CMK (cell line): ENCODE results near the gene SCN2A.

Experiments
- DNase-seq: peaks from one replicate; pipeline ENCODE4 v3.0.0-alpha.2; 2010; ENCODE audit warnings: low read depth

The SCN2A gene

DNA sequence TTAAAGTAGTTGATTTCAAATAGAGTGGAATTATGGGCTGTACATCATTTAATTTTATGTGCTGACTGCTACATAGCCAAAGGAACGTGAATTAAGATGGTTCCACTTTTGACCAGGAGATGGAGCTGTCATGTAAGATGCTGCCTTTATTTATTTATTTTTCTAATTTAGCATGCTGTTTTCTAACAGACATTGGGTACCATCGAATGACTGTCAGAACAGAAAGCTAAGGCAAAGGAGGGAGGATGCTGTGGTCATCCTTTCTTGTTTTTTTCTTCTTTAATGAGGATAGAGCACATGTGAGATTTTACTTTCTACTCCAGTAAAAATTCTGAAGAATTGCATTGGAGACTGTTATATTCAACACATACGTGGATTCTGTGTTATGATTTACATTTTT lies at the start of gene SCN2A:
Gene SCN2A (plus strand): TSS at position 185 of the 400 bp plus-strand sequence. CDS start 56,410 bp downstream, outside the sequence.
- DNase-seq: peak; percentile 7

DNA sequence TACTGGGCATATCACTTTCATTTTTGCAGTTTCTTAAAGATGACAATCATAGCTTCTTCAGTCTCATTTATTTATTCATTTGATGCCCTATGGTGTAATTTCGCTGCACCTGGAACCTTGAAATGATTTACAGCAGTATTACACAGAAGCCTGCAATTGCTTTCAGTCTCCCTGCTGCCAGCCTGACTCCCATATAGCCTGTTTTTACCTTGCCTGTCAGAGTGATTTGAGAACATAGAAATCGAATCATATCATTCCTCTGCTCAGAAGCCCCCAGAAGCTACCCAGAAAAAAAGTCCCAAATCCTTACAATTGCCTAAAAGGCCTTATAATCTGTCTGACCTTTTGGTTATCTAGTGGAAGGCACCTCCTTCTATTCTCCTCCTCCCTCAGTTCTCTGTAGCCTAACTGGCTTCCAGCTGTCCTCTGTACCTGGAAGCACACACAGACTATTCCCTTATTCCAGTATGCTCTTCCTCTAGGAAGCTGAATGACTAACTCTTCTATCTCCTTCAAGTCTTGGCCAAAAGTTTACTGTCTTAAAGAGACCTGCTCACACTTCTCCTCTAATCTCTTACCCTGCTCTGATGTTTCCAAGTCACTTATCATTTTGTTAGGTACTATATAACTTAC lies 48.0 kb upstream of the SCN2A start:
- no peak for DNase-seq

DNA sequence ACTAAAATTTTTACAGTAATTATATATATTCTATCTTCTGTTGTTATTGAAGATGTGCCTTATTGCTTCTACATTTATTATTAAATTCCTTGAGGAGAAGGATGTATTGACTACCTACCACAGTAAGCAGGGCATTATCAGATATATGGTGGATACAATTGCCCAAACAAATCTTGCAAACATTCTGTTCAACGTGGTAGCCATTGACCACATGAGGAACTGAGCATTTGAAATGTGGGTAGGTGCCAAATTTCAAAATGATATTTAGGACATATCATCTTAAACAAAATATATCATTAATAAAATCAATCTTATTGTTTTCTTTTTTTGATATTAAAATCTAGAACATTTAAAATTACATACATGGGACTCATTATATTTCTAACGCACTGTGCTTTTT lies 46.5 kb upstream of the SCN2A start:
- DNase-seq: no peak

DNA sequence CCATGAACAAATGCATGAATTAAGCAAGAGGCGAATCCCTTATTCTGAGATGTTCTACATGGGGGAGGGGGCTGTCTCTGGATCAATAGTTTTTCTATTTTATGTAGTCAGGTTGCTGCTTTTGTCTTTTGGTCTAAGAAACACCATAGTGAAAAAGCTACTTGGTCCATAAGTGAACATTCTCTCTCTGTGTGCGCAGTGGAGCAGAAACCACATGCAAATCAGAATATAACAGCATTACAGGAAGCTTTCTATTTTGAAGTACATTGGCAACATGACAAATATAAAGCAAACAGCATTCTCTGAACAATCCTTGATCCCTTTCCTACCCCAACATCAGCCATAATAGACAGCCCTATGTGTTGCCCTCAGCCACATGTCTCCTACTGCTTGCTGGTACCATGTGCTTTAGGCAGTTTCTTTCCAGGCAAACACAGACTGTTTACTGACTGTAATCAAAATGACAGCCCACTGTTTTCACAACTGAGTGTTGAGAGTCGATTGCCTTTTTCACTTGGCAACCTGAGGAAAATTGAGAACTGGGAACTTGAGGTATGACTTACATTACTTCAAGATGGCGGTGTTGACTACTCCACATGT lies 45.9 kb upstream of the SCN2A start:
- no peak for DNase-seq

DNA sequence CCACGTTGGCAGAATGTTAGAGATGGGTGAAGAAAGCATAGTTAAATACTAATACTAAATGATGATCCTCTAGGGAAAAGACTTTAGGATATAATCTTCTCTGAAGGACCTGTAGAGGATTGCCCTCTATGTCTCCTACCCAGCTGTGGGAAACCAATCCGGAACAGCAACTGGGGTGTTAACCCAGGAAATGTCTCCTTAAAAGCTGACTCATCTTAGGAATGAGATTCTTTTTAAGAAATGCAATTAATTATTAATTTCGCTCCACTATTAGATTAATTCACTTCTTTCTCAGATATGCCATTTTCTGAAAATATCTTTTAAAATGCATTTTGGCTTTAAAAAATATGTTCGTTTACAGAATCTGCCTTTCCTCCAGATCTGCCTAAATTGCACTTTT lies 42.8 kb upstream of the SCN2A start:
- DNase-seq: no peak

- no peak for DNase-seq
These were observed 41.9 kb upstream of the SCN2A start for GRCh38 chr2:165197346-165197745.

- DNase-seq: no peak
These were observed 41.0 kb upstream of the SCN2A start for GRCh38 chr2:165198181-165198580.

- no peak for DNase-seq
These were observed 37.0 kb upstream of the SCN2A start for GRCh38 chr2:165202239-165202638.

DNA sequence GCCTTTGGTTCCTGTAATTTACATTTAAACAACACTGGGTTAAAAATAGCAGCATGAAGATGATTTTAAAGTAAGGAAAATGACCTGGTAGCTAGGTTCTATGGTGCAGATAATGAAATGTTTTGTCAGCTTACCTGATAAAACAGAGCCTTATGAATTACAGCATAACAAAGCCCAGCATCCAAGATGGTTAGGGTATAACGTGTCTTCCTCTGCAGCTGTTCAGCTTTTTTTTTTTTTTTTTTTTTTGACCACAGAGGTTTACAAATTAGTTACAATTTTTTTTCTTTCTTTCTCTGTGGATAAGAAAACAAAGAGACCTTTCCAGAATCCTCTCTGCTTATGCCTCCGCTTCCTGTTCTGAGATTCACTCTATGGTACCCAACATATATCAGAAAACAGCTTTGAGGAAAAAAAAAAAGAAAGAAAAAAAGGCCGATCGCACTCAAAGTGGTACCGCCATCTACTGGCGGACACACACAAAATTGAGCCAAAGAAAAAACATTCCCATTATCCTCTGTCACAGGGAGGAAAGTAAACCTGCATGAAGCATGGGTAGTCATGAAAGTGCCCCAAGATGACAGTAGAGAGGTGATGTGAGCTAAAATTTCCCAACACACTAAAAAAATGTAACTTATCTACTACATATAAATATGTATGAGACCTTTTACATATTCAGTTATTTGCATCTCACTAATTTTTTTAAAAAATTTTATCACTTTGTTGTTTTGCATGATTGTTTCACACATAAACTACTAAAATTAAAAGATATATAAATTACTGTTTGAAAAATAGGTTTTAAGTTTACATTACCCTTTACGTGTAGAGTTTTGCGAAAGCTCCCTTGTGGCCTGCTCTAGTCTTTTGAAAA lies 35.3 kb upstream of the SCN2A start, which contains the start of gene SCN3A:
Gene SCN3A (minus strand): TSS at position 362 of the 871 bp plus-strand sequence. CDS start 27,656 bp downstream, outside the sequence.
- no peak for DNase-seq

DNA sequence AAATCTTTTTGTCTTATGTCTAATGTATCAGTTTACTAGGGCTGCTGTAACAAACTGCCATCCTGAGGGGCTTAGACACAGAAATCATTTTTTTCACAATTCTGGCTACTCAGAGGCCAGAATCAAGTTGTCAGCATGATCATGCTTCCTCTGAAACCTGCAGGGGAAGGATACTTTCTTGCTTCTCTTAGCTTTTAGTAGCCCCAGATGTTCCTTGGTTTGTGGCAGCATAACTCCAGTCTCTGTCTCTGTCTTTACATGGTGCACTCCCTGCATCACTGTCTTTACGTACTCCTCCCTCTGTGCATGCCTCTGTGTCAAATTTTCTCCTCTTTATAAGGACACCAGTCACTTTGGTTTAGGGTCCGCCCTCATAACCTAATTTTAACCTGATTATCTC lies 33.3 kb upstream of the SCN2A start:
- DNase-seq: no peak

DNA sequence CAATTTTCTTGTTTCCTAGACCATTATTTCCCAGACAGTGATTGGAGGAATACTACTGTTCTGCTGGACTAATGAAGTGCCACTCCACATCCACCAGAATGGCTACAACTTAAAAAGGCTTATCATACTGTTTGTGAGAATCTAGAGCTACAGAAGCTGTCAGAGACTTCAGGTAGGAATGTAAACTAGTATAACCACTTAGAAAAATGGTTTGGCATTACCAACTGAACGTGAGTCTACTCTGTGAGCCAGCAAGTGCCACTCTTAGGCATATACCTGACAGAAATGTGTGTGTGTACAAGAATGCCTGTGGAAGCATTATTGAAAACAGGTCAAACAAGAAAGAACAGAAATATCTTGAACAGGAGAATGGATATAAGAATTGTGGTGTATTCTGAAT lies 31.1 kb upstream of the SCN2A start:
- no peak for DNase-seq

GRCh38 chr2:165214093-165214492 lies 25.1 kb upstream of the SCN2A start:
- DNase-seq: no peak

GRCh38 chr2:165219481-165219880 lies 19.7 kb upstream of the SCN2A start:
- no peak for DNase-seq

DNA sequence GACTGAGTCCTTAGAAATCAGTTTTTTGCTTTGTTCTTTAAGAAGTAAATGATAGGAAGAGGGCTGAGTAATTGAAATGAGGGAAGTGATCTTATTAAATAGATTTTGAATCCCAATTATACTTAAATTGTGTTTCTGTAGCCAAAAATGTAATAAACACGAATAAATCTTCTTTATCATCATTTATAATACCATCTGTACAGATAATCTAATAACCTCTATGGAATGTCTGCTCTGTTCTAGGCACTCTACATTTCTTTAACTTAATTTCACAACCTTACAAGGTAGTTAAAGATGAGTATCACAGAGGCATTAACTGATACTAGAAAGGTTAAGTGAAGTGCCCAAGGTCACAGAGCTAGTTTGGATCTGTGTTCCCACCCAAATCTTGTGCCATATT lies 14.3 kb upstream of the SCN2A start:
- DNase-seq: no peak

GRCh38 chr2:165227571-165227970 lies 11.6 kb upstream of the SCN2A start:
- no peak for DNase-seq

- no peak for DNase-seq
These were observed 2.2 kb upstream of the SCN2A start for GRCh38 chr2:165237056-165237455.

DNA sequence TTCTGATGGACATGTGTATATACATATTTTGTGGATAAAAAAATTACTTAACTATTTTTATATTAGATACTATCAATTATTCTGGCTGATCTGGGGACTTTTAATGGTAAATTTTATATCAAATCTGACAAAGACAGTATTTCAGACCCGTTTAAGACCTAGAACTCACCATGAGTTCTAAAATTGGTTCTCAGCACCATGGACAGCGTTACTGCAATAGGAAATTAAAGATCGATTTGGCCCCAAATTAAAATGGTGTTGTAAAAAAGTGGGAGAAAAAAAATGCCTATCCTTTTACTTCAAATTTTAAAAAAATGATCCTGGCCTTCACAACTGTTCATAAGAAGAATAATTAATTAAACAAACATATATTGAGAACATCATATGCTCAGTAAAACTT lies 919 bp upstream of the SCN2A start:
- DNase-seq: no peak

- DNase-seq: no peak
These were observed 772 bp downstream of the SCN2A start for GRCh38 chr2:165239856-165240515.

GRCh38 chr2:165240916-165241315 lies 1.7 kb downstream of the SCN2A start:
- no peak for DNase-seq

DNA sequence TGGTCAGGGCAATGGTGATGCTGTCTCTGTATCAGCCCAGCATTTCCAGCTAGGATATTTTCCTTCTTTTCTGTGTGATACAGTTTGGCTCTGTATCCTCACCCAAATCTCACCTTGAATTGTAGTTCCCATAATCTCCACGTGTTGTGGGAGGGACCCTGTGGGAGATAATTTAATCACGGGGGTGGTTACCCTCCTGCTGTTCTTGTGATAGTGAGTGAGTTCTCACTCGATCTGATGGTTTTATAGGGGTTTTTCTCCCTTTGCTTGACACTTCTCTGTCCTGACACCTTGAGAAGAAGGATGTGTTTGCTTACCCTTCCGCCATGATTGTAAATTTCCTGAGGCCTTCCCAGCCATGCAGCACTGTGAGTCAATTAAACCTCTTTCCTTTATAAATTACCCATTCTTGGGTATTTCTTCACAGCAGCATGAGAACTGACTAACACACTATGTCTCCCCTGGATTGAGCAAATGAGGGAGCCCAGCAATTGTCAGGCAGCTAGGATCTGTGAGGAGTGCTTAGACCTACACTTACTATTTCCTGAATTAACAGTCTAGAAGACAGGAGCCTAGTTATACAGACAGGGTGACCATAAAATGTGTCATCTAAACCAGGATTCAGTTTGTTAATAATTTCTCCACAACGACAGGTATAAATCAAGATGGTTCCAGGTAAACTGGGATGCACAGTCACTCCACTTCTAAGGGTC lies 6.0 kb downstream of the SCN2A start:
- no peak for DNase-seq

DNA sequence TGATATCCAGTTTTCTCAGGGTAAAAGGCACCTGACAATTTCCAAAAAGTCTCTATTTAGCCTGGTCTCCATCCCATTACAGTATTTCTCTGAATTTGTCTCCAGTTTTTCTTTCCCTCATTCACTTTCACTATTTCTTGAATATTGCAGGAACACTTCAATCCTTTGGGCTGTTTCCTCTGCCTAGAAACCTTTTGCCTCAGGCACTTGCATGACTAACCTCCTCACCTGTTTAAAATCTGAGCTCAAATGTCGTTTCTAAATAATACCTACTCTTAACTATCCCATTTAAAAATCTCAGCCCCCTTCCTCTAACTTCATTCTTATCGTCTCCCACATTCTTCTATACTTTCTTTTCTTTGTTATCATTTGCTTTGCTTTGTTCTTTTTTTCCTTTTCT lies 9.0 kb downstream of the SCN2A start:
- no peak for DNase-seq

- DNase-seq: no peak
These were observed 12.2 kb downstream of the SCN2A start for GRCh38 chr2:165251366-165251765.
